C4-2B (cell line): Measurements from ENCODE around the gene FBXW4.

Experiments
- ZFX ChIP-seq: fragments of 450-650 bp; IDR thresholded peaks from 2 replicates; pipeline ENCODE4 v1.6.1; 2017
- TF ChIP-seq, protein P1 (sequence below): fragments of 450-650 bp; conservative IDR thresholded peaks from 2 replicates; pipeline ENCODE4 v1.5.1; 2017; ENCODE audit warnings: mild to moderate bottlenecking

- TF ChIP-seq, protein P1, sequence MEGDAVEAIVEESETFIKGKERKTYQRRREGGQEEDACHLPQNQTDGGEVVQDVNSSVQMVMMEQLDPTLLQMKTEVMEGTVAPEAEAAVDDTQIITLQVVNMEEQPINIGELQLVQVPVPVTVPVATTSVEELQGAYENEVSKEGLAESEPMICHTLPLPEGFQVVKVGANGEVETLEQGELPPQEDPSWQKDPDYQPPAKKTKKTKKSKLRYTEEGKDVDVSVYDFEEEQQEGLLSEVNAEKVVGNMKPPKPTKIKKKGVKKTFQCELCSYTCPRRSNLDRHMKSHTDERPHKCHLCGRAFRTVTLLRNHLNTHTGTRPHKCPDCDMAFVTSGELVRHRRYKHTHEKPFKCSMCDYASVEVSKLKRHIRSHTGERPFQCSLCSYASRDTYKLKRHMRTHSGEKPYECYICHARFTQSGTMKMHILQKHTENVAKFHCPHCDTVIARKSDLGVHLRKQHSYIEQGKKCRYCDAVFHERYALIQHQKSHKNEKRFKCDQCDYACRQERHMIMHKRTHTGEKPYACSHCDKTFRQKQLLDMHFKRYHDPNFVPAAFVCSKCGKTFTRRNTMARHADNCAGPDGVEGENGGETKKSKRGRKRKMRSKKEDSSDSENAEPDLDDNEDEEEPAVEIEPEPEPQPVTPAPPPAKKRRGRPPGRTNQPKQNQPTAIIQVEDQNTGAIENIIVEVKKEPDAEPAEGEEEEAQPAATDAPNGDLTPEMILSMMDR, result no peak
- TF ChIP-seq ZFX, result no peak
Observed at GRCh38 chr10:101693651-101693977, 1.4 kb downstream of the FBXW4 start.
